HG03039 (cell line): Measurements from ENCODE around the gene RANBP17.

ENCODE experiments used
- ATAC-seq: cut with Tn5 transposase; IDR thresholded peaks from one replicate; pipeline ENCODE4 v1.9.1; 2021; ENCODE audit warnings: mild to moderate bottlenecking, moderate library complexity; ENCODE audit not compliant: unreplicated experiment

RANBP17 gene

GRCh38 chr5:171080186-171080938 lies 218.5 kb downstream of the RANBP17 start:
- no peak for ATAC-seq

- ATAC-seq, result no peak
These were observed 219.5 kb downstream of the RANBP17 start for GRCh38 chr5:171081319-171081718.

- no peak for ATAC-seq
These were observed 230.4 kb downstream of the RANBP17 start for GRCh38 chr5:171092194-171092593.

DNA sequence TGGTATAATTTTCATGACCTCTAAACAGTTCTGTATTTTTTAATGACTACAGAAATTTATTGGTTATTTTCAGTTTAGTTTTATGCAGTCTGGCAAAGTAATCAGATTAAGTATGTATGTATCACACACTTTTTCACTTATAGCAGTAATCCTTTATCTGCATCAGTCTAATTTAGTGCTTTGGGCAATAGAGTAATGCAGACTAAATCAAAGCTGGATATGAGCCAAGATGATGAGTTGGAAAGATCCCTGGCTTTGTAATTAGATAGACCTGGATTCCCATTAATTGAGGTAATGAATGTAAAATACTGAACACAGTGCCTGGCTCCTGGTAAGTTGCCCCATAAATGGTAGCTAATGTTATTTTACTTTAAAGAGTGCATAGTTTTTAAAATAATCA lies 231.8 kb downstream of the RANBP17 start:
- ATAC-seq, result no peak

GRCh38 chr5:171094356-171094755 lies 232.5 kb downstream of the RANBP17 start:
- no peak for ATAC-seq

DNA sequence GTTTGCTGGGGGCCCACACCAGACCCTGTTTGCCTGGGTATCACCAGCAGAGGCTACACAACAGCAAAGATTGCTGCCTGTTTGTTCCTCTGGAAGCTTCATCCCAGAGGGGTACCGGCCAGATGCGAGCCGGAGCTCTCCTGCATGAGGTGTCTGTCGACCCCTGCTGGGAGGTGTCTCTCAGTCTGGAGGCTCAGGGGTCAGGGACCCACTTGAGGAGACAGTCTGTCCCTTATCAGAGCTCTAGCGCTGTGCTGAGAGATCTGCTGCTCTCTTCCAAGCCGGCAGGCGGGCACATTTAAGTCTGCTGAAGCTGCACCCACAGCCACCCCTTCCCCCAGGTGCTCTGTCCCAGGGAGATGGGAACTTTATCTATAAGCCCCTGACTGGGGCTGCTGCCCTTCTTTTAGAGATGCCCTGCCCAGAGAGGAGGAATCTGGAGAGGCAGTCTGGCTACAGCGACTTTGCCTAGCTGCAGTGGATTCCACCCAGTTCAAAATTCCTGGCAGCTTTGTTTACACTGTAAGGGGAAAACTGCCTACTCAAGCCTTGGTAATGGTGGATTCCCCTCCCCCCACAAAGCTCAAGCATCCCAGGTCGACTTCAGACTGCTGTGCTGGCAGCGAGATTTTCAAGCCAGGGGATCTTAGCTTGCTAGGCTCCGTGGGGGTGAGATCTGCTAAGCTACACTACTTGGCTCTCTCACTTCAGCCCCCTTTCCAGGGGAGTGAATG lies 241.2 kb downstream of the RANBP17 start:
- ATAC-seq, result no peak

DNA sequence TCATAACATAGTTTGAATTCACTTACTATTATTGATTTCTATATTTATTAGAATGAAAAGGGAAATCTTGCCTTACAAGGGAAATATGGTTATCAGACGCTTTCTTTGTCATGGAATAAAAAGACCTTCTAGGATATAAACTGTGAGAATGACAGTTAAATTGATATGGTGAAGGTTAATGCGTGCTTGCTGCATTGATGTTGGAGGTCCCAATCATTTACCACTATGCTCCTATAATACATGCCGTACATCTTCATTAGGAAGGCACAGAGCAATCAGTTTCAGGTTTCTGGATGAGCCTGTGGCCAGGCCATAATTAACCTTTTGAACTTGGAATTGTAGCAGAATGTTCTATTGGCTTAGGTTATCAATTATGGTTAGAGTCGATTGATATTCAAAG lies 245.9 kb downstream of the RANBP17 start:
- ATAC-seq, result no peak

DNA sequence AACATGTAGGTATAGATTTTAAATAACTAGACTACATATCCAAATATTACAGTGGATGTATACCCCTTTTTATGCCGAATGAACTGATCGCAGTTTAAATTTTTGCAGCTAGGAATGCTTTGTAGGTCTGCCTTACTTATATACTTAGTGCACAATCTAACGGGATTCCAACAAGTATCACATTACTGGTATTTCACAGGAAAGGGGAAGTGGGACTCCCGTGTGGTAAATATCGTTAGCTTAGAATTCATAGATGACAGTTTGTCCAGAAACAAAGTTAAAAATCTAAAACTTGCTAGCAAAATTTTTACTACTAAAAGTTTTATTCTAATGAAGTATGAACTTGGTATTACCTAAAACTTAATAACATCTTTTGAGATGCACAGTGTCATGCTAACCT lies 253.7 kb downstream of the RANBP17 start:
- no peak for ATAC-seq

- ATAC-seq, result no peak
These were observed 254.9 kb downstream of the RANBP17 start for GRCh38 chr5:171116719-171117118.

- ATAC-seq, result no peak
These were observed 259.3 kb downstream of the RANBP17 start for GRCh38 chr5:171120986-171121622.

GRCh38 chr5:171121638-171122037 lies 259.8 kb downstream of the RANBP17 start:
- no peak for ATAC-seq

GRCh38 chr5:171122372-171122771 lies 260.6 kb downstream of the RANBP17 start:
- ATAC-seq, result no peak

- no peak for ATAC-seq
These were observed 261.6 kb downstream of the RANBP17 start for GRCh38 chr5:171123417-171123816.

GRCh38 chr5:171127314-171127713 lies 265.5 kb downstream of the RANBP17 start:
- no peak for ATAC-seq

DNA sequence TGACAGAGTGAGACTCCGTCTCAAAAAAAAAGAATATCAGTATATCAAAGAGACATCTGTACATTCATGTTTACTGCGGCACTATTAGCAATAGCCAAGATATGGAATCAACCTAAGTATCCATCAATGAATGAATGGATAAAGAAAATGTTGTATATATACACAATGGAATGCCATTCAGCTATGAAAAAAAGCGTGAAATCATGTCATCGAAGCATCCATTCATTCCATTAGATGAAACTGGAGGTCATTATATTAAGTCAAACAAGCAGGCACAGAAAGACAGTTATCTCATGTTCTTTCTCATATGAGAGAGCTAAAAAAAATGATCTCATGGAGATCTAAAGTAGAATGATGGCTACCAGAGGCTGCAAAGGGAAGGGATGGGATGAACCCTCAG lies 266.3 kb downstream of the RANBP17 start:
- ATAC-seq, result no peak

DNA sequence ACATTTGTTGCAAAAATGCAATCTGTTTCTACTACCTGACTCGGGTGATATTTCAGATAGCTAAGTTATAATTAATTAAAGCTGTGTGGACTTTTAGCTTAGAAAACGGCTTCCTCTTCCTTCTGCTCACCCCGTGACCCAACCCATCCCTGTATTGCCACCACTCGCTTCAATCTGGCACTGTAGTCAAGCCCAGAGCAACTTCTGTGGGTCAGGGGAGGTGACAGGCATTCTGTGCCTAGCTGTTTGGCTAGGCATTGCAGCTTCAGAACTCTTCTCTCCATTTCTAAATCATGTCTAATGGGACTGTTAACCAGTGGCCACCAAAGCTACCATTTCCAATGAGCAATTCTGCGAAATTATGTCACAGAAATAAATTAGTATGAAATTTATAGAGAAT lies 267.5 kb downstream of the RANBP17 start:
- ATAC-seq, result no peak

GRCh38 chr5:171131497-171131896 lies 269.7 kb downstream of the RANBP17 start:
- ATAC-seq, result no peak

- ATAC-seq, result no peak
These were observed 276.1 kb downstream of the RANBP17 start for GRCh38 chr5:171137768-171138525.

GRCh38 chr5:171139227-171139626 lies 277.4 kb downstream of the RANBP17 start:
- no peak for ATAC-seq

DNA sequence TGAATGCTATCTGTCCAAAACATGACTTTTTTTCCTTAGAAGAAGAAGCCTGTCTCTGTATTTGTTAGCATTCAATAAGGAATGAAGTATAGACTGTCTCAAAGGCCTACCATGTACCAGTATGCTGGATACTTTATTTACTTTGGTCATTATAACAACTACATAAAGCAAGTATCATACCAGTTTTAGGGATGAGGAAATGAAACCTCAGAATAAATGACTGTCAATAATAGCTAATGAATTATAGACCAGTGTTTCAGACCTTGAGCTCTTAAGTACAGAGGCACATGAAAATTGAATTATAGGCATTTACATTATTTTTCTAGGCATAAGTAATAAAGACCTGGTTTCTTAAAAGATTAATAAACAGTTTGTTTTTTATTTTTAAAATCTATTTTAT lies 280.8 kb downstream of the RANBP17 start:
- no peak for ATAC-seq

DNA sequence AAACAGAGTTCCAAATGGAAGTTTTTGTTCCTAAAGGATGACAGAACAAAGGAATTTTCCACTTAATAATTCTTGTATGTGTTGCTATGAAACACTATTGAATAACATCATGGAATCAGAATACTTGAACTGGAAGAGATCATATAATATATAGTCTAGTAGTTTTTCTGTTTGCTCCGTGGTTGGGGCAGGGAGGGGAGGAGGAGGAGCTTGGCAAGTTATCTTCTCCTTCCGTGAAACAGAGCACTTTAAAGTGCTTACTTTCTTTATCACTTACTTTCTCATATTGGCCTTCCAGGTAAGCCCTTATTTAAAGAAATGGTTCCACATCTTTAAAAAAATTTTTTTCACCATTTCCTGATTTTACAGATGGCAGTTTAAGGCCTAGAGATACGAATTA lies 281.4 kb downstream of the RANBP17 start:
- no peak for ATAC-seq
